Karpas-422 (cell line): ENCODE results near the gene KRT83. TPM values are rescaled to one million over a fixed set of nuclear protein-coding genes. Genes with fewer than 3 reads are reported as not detected.

Experiments used
- DNase-seq: peaks from one replicate; pipeline ENCODE4 v3.0.0-alpha.2; 2015
- H2AFZ ChIP-seq: fragments of 200-600 bp; sonication (generic); 2 replicates; pipeline ENCODE4 v1.6.1; 2014; ENCODE audit warnings: antibody characterized with exemption, low read length, mixed read lengths
- H3K27ac ChIP-seq: fragments of 200-600 bp; sonication (generic); 2 replicates; pipeline ENCODE4 v1.5.1; 2014; ENCODE audit warnings: mild to moderate bottlenecking, low read length, moderate library complexity
- H3K27me3 ChIP-seq: fragments of 200-600 bp; sonication (generic); 2 replicates; pipeline ENCODE4 v1.6.1; 2014; ENCODE audit warnings: low read length, mixed read lengths
- H3K36me3 ChIP-seq: fragments of 200-600 bp; sonication (generic); 2 replicates; pipeline ENCODE4 v1.6.1; 2014; ENCODE audit warnings: low read length, mixed read lengths; ENCODE audit not compliant: insufficient read depth
- H3K4me1 ChIP-seq: fragments of 200-600 bp; sonication (generic); 2 replicates; pipeline ENCODE4 v1.6.1; 2014; ENCODE audit warnings: mild to moderate bottlenecking, low read length, mixed read lengths
- H3K4me2 ChIP-seq: fragments of 200-600 bp; sonication (generic); 2 replicates; pipeline ENCODE4 v1.6.1; 2014; ENCODE audit warnings: low read length, low read depth, mild to moderate bottlenecking; ENCODE audit not compliant: poor library complexity, severe bottlenecking
- H3K4me3 ChIP-seq: fragments of 200-600 bp; sonication (generic); 2 replicates; pipeline ENCODE4 v1.5.1; 2014; ENCODE audit warnings: mild to moderate bottlenecking, antibody characterized with exemption, low read length, mixed read lengths
- H3K79me2 ChIP-seq: fragments of 200-600 bp; sonication (generic); 2 replicates; pipeline ENCODE4 v1.6.1; 2014; ENCODE audit warnings: mild to moderate bottlenecking, low read length, mixed read lengths
- H3K9ac ChIP-seq: fragments of 200-600 bp; sonication (generic); 2 replicates; pipeline ENCODE4 v1.6.0; 2014; ENCODE audit warnings: low read length
- H3K9me2 ChIP-seq: fragments of 200-600 bp; sonication (generic), shearing (Covaris generic); replicated peaks from 2 replicates; pipeline ENCODE4 v1.6.0; 2014; ENCODE audit warnings: mild to moderate bottlenecking, low read length, moderate library complexity; ENCODE audit not compliant: insufficient read depth
- H3K9me3 ChIP-seq: fragments of 300-700, 200-600 bp; sonication (generic); 2 replicates; pipeline ENCODE4 v1.6.1; 2014; ENCODE audit warnings: low read length, mixed read lengths
- H4K20me1 ChIP-seq: fragments of 200-600 bp; sonication (generic); 2 replicates; pipeline ENCODE4 v1.6.1; 2014; ENCODE audit warnings: mild to moderate bottlenecking, antibody characterized with exemption, low read length, low read depth; ENCODE audit not compliant: insufficient read depth
- total RNA-seq: library from RNA; depleted of rRNA; stranded (reverse); fragments of >200 nt; shearing (Covaris generic); gene quantifications from 2 replicates; pipeline ENCODE4 v1.2.3, GENCODE V29; 2014; ENCODE audit warnings: low replicate concordance; rRNA removed

Gene KRT83
- not detected in 2 replicates for total RNA-seq

GRCh38 chr12:52320784-52321400 lies at the start of gene KRT83:
Gene KRT83, minus strand, starts transcription at chr12:52321398. Its CDS starts 63 bp downstream, at chr12:52321335.
- Histone ChIP-seq H3K79me2 (no peaks in the 10 kb centered on the region), H3K27me3 (no peaks in the 10 kb centered on the region), H3K4me2 (no peak within 1 kb of the TSS), H3K27ac (no peak within 1 kb of the TSS), H3K4me3 (no peak within 1 kb of the TSS), H3K9me2 (no peaks in the 10 kb centered on the region), H3K9ac (no peak within 1 kb of the TSS), H3K9me3 (no peaks in the 10 kb centered on the region), H2AFZ (no peak within 1 kb of the TSS), H4K20me1 (no peaks in the 10 kb centered on the region), H3K4me1 (no peaks in the 10 kb centered on the region), H3K36me3 (no peaks in the 10 kb centered on the region)
- DNase-seq = no peak

- Histone ChIP-seq H3K36me3 (no peaks in the 10 kb centered on the region), H3K4me2 (no peak overlapping the region), H3K27ac (no peak overlapping the region), H3K4me1 (no peaks in the 10 kb centered on the region), H3K9me2 (no peaks in the 10 kb centered on the region), H3K9me3 (no peaks in the 10 kb centered on the region; the same call in 1 of the 2 replicates), H2AFZ (no peak overlapping the region), H3K27me3 (no peaks in the 10 kb centered on the region), H3K79me2 (no peaks in the 10 kb centered on the region), H4K20me1 (no peaks in the 10 kb centered on the region), H3K4me3 (no peak overlapping the region), H3K9ac (no peak overlapping the region)
- no peak for DNase-seq
These were observed 48.6 kb upstream of the KRT83 start for GRCh38 chr12:52369809-52370208.

GRCh38 chr12:52369211-52369610 lies 48.0 kb upstream of the KRT83 start:
- no peak overlapping the region for H3K27ac ChIP-seq
- no peak for DNase-seq
- no peaks in the 10 kb centered on the region for H4K20me1 ChIP-seq
- H3K9ac ChIP-seq = no peak overlapping the region
- no peaks in the 10 kb centered on the region; the same call in 1 of the 2 replicates for H3K9me3 ChIP-seq
- no peak overlapping the region for H3K4me3 ChIP-seq
- no peaks in the 10 kb centered on the region for H3K27me3 ChIP-seq
- H2AFZ ChIP-seq = no peak overlapping the region
- no peaks in the 10 kb centered on the region for H3K36me3 ChIP-seq
- no peaks in the 10 kb centered on the region for H3K4me1 ChIP-seq
- H3K4me2 ChIP-seq = no peak overlapping the region
- no peaks in the 10 kb centered on the region for H3K79me2 ChIP-seq
- H3K9me2 ChIP-seq = no peaks in the 10 kb centered on the region

- DNase-seq = no peak
- H3K4me3 ChIP-seq = no peak overlapping the region
These were observed 47.3 kb upstream of the KRT83 start for GRCh38 chr12:52368508-52368907.

GRCh38 chr12:52367876-52368275 lies 46.7 kb upstream of the KRT83 start:
- no peaks in the 10 kb centered on the region for H3K79me2 ChIP-seq
- no peaks in the 10 kb centered on the region for H3K4me1 ChIP-seq
- H3K36me3 ChIP-seq = no peaks in the 10 kb centered on the region
- H3K27ac ChIP-seq = no peak overlapping the region
- H3K9me2 ChIP-seq = no peaks in the 10 kb centered on the region
- DNase-seq = no peak
- no peaks in the 10 kb centered on the region for H3K27me3 ChIP-seq
- H2AFZ ChIP-seq = no peak overlapping the region
- H3K9ac ChIP-seq = no peak overlapping the region
- H4K20me1 ChIP-seq = no peaks in the 10 kb centered on the region
- no peak overlapping the region for H3K4me3 ChIP-seq
- H3K9me3 ChIP-seq = no peaks in the 10 kb centered on the region
- no peak overlapping the region for H3K4me2 ChIP-seq

More at GRCh38 chr12:52368508-52368907, 47.3 kb upstream of the KRT83 start:
- H3K4me1 ChIP-seq = no peaks in the 10 kb centered on the region
- no peaks in the 10 kb centered on the region for H3K9me2 ChIP-seq
- H2AFZ ChIP-seq = no peak overlapping the region
- no peaks in the 10 kb centered on the region for H3K27me3 ChIP-seq
- no peaks in the 10 kb centered on the region for H3K36me3 ChIP-seq
- H3K4me2 ChIP-seq = no peak overlapping the region
- no peaks in the 10 kb centered on the region for H3K79me2 ChIP-seq
- H3K9ac ChIP-seq = no peak overlapping the region
- no peaks in the 10 kb centered on the region for H4K20me1 ChIP-seq
- no peaks in the 10 kb centered on the region for H3K9me3 ChIP-seq
- H3K27ac ChIP-seq = no peak overlapping the region

GRCh38 chr12:52366738-52367485 lies 45.7 kb upstream of the KRT83 start, which contains the start of gene KRT85:
Gene KRT85, minus strand, starts transcription at chr12:52367481. Its CDS starts 76 bp downstream, at chr12:52367405.
- no peak for DNase-seq
- Histone ChIP-seq H3K4me2 (no peak within 1 kb of the TSS), H3K9me2 (no peaks in the 10 kb centered on the region), H4K20me1 (no peaks in the 10 kb centered on the region), H2AFZ (no peak within 1 kb of the TSS), H3K36me3 (no peaks in the 10 kb centered on the region), H3K4me3 (no peak within 1 kb of the TSS), H3K79me2 (no peaks in the 10 kb centered on the region), H3K27ac (no peak within 1 kb of the TSS), H3K4me1 (no peaks in the 10 kb centered on the region), H3K9ac (no peak within 1 kb of the TSS), H3K27me3 (no peaks in the 10 kb centered on the region), H3K9me3 (no peaks in the 10 kb centered on the region)

GRCh38 chr12:52364901-52365489 lies 43.8 kb upstream of the KRT83 start:
- Histone ChIP-seq H3K4me1 (peaks cover 1% of the 10 kb centered on the region; the same call in 1 of the 2 replicates), H3K4me3 (no peak overlapping the region), H3K4me2 (no peak overlapping the region), H2AFZ (no peak overlapping the region), H4K20me1 (no peaks in the 10 kb centered on the region), H3K79me2 (no peaks in the 10 kb centered on the region), H3K27me3 (no peaks in the 10 kb centered on the region), H3K27ac (no peak overlapping the region), H3K9ac (no peak overlapping the region), H3K36me3 (no peaks in the 10 kb centered on the region), H3K9me3 (no peaks in the 10 kb centered on the region), H3K9me2 (no peaks in the 10 kb centered on the region)
- no peak for DNase-seq

GRCh38 chr12:52364061-52364460 lies 42.9 kb upstream of the KRT83 start:
- Histone ChIP-seq H3K9me3 (no peaks in the 10 kb centered on the region), H3K4me3 (no peak overlapping the region), H3K4me1 (peaks cover 11% of the 10 kb centered on the region), H3K9me2 (no peaks in the 10 kb centered on the region), H3K4me2 (no peak overlapping the region), H3K27ac (no peak overlapping the region), H3K9ac (no peak overlapping the region), H3K27me3 (no peaks in the 10 kb centered on the region), H4K20me1 (no peaks in the 10 kb centered on the region), H2AFZ (no peak overlapping the region), H3K36me3 (no peaks in the 10 kb centered on the region), H3K79me2 (no peaks in the 10 kb centered on the region)
- DNase-seq = no peak
